Common myeloid progenitor, CD34-positive (primary cell): ENCODE results near the gene TMEM14B.

Source experiments
- CTCF ChIA-PET: fragments of 350-600 bp; sonication (Branson Sonifier 250); formaldehyde crosslinking; loops from one replicate; lab custom pipeline; 2021; ENCODE audit warnings: antibody characterized with exemption; lab: Charles Lee
- POLR2A ChIA-PET: fragments of 350-600 bp; sonication (Branson Sonifier 250); formaldehyde crosslinking; loops from one replicate; lab custom pipeline; 2021; ENCODE audit warnings: antibody characterized with exemption; lab: Charles Lee
- DNase-seq, 3 donors: peaks; one replicate each; pipeline versions ENCODE4 v3.0.0 to v3.0.0-alpha.2; 2013
- H3K27ac ChIP-seq, 2 experiments: 1 replicate in 1 of 2; 2 replicates in 1 of 2; pipeline ENCODE4 v1.7.0; 2013; ENCODE audit warnings: inconsistent platforms in 2 of 2, low read length in 2 of 2, mild to moderate bottlenecking in 2 of 2, low read depth in 1 of 2, moderate library complexity in 1 of 2; ENCODE audit not compliant: severe bottlenecking in 2 of 2, insufficient read depth in 1 of 2, poor library complexity in 1 of 2
- H3K27me3 ChIP-seq, 5 experiments: replicated peaks in 2 of 5; 1 replicate in 3 of 5; 2 replicates in 2 of 5; pipeline versions ENCODE4 v1.6.1 to v1.7.0; 2013; ENCODE audit warnings: low read length in 4 of 5, mild to moderate bottlenecking in 2 of 5, moderate library complexity in 2 of 5, inconsistent platforms in 1 of 5; ENCODE audit not compliant: insufficient read depth in 5 of 5, control insufficient read depth in 4 of 5
- H3K36me3 ChIP-seq, 4 experiments: 1 replicate in 2 of 4; 2 replicates in 2 of 4; pipeline versions ENCODE4 v1.6.1 to v1.7.0; 2013; ENCODE audit warnings: low read length in 3 of 4, control low read depth in 1 of 4, mild to moderate bottlenecking in 1 of 4; ENCODE audit not compliant: control insufficient read depth in 4 of 4, insufficient read depth in 4 of 4
- H3K4me1 ChIP-seq, 4 experiments: 1 replicate in 3 of 4; 2 replicates in 1 of 4; pipeline versions ENCODE4 v1.6.1 to v1.7.1; 2013; ENCODE audit warnings: low read length in 3 of 4, mild to moderate bottlenecking in 3 of 4, control low read depth in 1 of 4, inconsistent platforms in 1 of 4, moderate library complexity in 1 of 4; ENCODE audit not compliant: control insufficient read depth in 4 of 4, insufficient read depth in 4 of 4; ENCODE audit errors: control extremely low read depth in 1 of 4
- H3K4me3 ChIP-seq, 7 experiments: 1 replicate in 4 of 7; 2 replicates in 3 of 7; pipeline versions ENCODE4 v1.5.1 to v1.7.0; 2013; ENCODE audit warnings: mild to moderate bottlenecking in 7 of 7, low read length in 6 of 7, moderate library complexity in 6 of 7, inconsistent platforms in 2 of 7, low read depth in 2 of 7, control low read depth in 1 of 7; ENCODE audit not compliant: insufficient read depth in 4 of 7, control insufficient read depth in 1 of 7; ENCODE audit errors: extremely low read depth in 1 of 7
- H3K9me3 ChIP-seq, 5 experiments: 1 replicate in 4 of 5; 2 replicates in 1 of 5; pipeline versions ENCODE4 v1.6.1 to v1.7.1; 2013; ENCODE audit warnings: low read length in 4 of 5, mild to moderate bottlenecking in 2 of 5, inconsistent platforms in 1 of 5, low read depth in 1 of 5, moderate library complexity in 1 of 5; ENCODE audit not compliant: control insufficient read depth in 4 of 5, insufficient read depth in 2 of 5; ENCODE audit errors: control extremely low read depth in 1 of 5
- WGBS: methylation state at CpG from one replicate; pipeline ENCODE4 v1.1.5; 2013; ENCODE audit not compliant: insufficient coverage; 5-methylcytosine and 5-hydroxymethylcytosine counted together

TMEM14B gene

DNA sequence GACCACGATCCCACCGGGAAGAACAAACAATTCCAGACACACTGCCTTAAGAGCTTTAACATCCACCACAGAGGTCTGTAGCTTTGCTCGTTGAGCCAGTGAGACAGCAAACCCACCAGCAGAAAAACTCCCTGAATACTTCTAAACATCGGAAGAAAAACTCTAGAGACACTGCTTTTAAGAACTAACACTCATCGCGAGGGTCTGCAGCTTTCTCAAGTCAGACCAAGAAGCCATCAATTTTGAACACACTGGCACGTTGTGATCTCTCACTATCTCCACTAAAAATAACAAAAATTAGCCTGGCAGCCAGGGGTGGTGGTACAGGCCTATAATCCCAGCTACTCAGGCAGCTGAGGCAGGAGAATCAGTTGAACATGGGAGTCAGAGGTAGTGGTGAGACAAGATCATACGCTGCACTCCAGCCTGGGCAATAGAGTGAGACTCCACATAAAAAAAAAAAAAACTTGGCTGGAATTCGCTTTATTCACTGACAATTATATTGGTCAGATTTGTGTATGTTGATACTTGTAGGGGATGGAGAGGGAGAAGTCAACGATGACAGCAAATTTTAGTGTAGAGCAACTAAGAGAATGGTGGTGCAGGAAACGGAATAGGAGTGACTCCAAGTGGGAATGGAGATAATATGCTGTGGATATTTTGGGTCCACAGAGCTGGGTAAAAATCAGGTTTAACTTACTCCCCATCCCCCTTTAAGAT lies 25.6 kb upstream of the TMEM14B start:
- Histone ChIP-seq H3K9me3 (peaks cover 0 to 8% (median 4%) of the 10 kb centered on the region in 5 experiments), H3K27me3 (no peaks in the 10 kb centered on the region), H3K4me3 (peak overlapping the region in 6 of 7 experiments; percentile 69 to 87 (median 81)), H3K36me3 (peaks cover 0 to 16% (median 10%) of the 10 kb centered on the region in 4 experiments), H3K4me1 (peaks cover 4 to 27% (median 22%) of the 10 kb centered on the region in 4 experiments), H3K27ac (peak overlapping the region in 1 of 2 experiments; percentile 88)
- POLR2A ChIA-PET: no interaction called here
- 97% methylated on average over 8 of the region's 11 CpGs for WGBS
- CTCF ChIA-PET: interaction anchor here (0.6 to 3.5 kb wide), 5 partner anchors 25 to 211 kb away, joined by 3 to 16 read pairs (median 4); partner anchors contain the start of gene TMEM14B
- DNase-seq: no peak

DNA sequence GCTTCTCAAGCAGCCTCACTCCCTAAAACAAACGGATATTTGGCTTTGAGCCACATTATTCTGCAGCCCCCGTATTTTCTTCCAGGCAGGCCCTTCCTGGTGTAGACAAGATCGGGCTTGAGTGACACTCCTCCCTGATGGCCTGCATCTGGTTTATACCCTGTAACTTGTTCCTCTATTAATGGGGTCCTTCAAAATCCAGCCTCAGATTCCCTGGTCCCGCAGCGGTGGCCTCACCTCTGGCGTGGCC lies 25.1 kb upstream of the TMEM14B start:
- ChIA-PET CTCF (interaction anchor here (0.6 to 3.5 kb wide), 3 partner anchors 25 to 212 kb away, joined by 3 to 16 read pairs (median 7); partner anchors contain the start of gene TMEM14B), POLR2A (interaction anchor here (0.9 kb wide), 1 partner anchor 12 kb away, joined by 3 read pairs; no protein-coding TSS in a partner anchor)
- peaks cover 0 to 8% (median 4%) of the 10 kb centered on the region in 5 experiments for H3K9me3 ChIP-seq
- H3K27ac ChIP-seq: peak overlapping the region in 1 of 2 experiments; percentile 88
- WGBS: 1% methylated on average over 6 of the region's 6 CpGs
- no peak for DNase-seq
- no peaks in the 10 kb centered on the region for H3K27me3 ChIP-seq
- peaks cover 4 to 27% (median 22%) of the 10 kb centered on the region in 4 experiments for H3K4me1 ChIP-seq
- H3K4me3 ChIP-seq: peak overlapping the region; percentile 67 to 87 (median 81)
- peaks cover 0 to 16% (median 10%) of the 10 kb centered on the region in 4 experiments for H3K36me3 ChIP-seq

DNA sequence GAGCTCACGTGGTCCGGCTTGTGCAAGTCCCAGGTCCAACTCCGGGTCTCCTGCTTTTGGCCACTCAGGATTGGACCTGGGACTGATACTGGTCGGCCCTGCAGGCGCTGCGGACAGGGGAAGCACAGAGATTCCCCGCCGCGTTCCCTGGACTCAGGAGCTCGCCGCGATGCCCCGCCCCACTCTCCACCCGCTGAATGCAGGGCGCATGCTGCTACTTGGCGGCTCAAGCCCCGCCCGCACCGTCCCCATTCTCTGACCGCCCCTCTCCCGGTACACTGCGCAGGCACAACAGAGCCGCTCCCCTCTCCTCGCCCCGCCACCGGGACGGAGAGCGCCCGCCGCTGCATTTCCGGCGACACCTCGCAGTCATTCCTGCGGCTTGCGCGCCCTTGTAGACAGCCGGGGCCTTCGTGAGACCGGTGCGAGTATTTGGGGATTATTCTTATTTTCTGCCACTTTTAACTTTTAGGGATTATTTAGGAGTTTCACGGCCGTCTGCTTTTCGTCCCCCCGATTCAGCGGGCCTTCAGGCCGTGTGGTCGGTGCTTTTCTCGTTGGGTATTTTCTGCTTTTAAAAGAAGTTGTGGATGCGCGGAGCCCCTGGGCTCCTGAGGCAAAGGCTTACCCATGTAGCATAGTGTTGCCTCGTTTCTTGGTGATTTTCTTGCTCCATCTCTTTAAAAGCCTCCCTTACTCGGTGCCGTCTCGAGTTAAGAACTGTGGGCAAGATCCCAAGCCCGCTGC lies 24.6 kb upstream of the TMEM14B start, which contains the start of gene TMEM14C:
TMEM14C (plus strand) TSS at position 251 of the 747 bp plus-strand sequence. CDS start 1,544 bp downstream, outside the sequence.
- H3K4me1 ChIP-seq: peaks cover 4 to 27% (median 22%) of the 10 kb centered on the region in 4 experiments
- H3K36me3 ChIP-seq: peaks cover 0 to 19% (median 11%) of the 10 kb centered on the region in 4 experiments
- POLR2A ChIA-PET: interaction anchor here (0.9 kb wide), 1 partner anchor 13 kb away, joined by 3 read pairs; no protein-coding TSS in a partner anchor
- peak within 1 kb of the TSS; percentile 58 to 88 for H3K27ac ChIP-seq
- peak; percentile 86 to 91 (median 88) for DNase-seq
- no peaks in the 10 kb centered on the region for H3K27me3 ChIP-seq
- CTCF ChIA-PET: interaction anchor here (0.6 to 3.5 kb wide), 3 partner anchors 24 to 212 kb away, joined by 3 to 16 read pairs (median 7); partner anchors contain the start of gene TMEM14B
- peaks cover 0 to 6% (median 4%) of the 10 kb centered on the region in 5 experiments for H3K9me3 ChIP-seq
- WGBS: 0% methylated on average over 49 of the region's 55 CpGs
- peak within 1 kb of the TSS; percentile 67 to 87 (median 81) for H3K4me3 ChIP-seq

DNA sequence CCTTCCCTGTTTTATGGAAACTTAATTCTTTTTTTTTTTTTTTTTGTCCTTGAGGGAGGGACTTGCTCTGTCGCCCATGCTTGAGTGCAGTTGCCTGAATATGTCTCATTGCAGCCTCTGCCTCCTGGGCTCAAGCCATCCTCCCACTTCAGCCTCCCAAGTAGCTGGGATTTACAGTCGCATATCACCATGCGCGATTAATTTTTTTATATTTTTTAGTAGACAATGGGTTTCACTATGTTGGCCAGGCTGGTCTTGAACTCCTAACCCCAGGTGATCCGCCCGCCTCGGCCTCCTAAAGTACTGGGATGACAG lies 24.1 kb upstream of the TMEM14B start:
- CTCF ChIA-PET: interaction anchor here (1.2 to 2.7 kb wide), 2 partner anchors 11 to 23 kb away, joined by 5 to 7 read pairs; partner anchors contain the start of gene TMEM14B
- H3K4me1 ChIP-seq: peaks cover 4 to 27% (median 22%) of the 10 kb centered on the region in 4 experiments
- POLR2A ChIA-PET: no interaction called here
- no peak for DNase-seq
- peak overlapping the region; percentile 58 to 88 for H3K27ac ChIP-seq
- peaks cover 0 to 24% (median 16%) of the 10 kb centered on the region in 4 experiments for H3K36me3 ChIP-seq
- peak overlapping the region; percentile 67 to 87 (median 81) for H3K4me3 ChIP-seq
- peaks cover 0 to 3% (median 2%) of the 10 kb centered on the region in 5 experiments for H3K9me3 ChIP-seq
- H3K27me3 ChIP-seq: no peaks in the 10 kb centered on the region
- 47% methylated on average over 3 of the region's 7 CpGs for WGBS

DNA sequence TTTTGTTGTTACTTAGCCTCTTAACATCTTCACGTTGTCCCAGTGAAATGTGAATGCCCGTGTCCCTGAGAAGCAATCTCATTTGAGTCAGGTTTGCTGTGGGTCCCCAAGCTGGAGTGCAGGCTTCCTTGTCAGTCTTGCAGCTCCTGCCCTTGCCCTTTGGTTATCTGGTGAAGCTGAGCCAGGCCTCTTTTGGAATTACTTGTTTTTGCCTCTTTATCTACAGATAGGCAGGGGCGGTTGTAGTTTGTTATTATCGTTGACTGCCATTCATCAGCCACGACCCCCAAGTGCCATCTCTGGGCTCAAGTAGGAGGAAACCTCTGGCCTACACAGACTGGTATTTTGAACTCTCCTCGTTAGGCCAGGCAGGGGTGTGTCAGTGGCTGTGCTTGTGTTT lies 22.6 kb upstream of the TMEM14B start:
- Histone ChIP-seq H3K27me3 (no peaks in the 10 kb centered on the region), H3K4me1 (peaks cover 4 to 29% (median 22%) of the 10 kb centered on the region in 4 experiments), H3K9me3 (no peaks in the 10 kb centered on the region), H3K4me3 (no peak overlapping the region), H3K27ac (no peak overlapping the region), H3K36me3 (peaks cover 0 to 30% (median 21%) of the 10 kb centered on the region in 4 experiments)
- ChIA-PET CTCF (no interaction called here), POLR2A (no interaction called here)
- 95% methylated on average over 6 of the region's 6 CpGs for WGBS
- DNase-seq: peak in 2 of 3 donors; percentile 21 to 58

- Histone ChIP-seq H3K36me3 (peaks cover 0 to 35% (median 27%) of the 10 kb centered on the region in 4 experiments), H3K9me3 (no peaks in the 10 kb centered on the region), H3K27ac (no peak overlapping the region), H3K27me3 (no peaks in the 10 kb centered on the region), H3K4me3 (no peak overlapping the region), H3K4me1 (peaks cover 4 to 35% (median 22%) of the 10 kb centered on the region in 4 experiments)
- POLR2A ChIA-PET: no interaction called here
- 100% methylated on average over 5 of the region's 9 CpGs for WGBS
- no peak for DNase-seq
- CTCF ChIA-PET: interaction anchor here (0.8 to 1.1 kb wide), 2 partner anchors 18 to 215 kb away, joined by 3 to 4 read pairs; no protein-coding TSS in a partner anchor
Measured at GRCh38 chr6:10725716-10726115, 21.9 kb upstream of the TMEM14B start.
